HL-60 (cell line): ENCODE measurements around the gene SDHA.

Experiments
- GABPA ChIP-seq: IDR thresholded peaks from 2 replicates; pipeline ENCODE4 v1.6.1; 2012; ENCODE audit warnings: low read depth
- POLR2AphosphoS5 ChIP-seq: IDR thresholded peaks from 2 replicates; pipeline ENCODE4 v1.6.1; 2012; ENCODE audit warnings: low read depth
- TF ChIP-seq, protein P1 (sequence below): IDR thresholded peaks from one replicate; pipeline ENCODE4 v1.5.1; 2011; ENCODE audit warnings: low read length, control low read depth, inconsistent platforms; ENCODE audit not compliant: insufficient read depth
- TF ChIP-seq, protein P2 (sequence below): IDR thresholded peaks from 2 replicates; pipeline ENCODE4 v1.6.1; 2012; ENCODE audit warnings: low read depth; ENCODE audit not compliant: insufficient replicate concordance

DNA sequence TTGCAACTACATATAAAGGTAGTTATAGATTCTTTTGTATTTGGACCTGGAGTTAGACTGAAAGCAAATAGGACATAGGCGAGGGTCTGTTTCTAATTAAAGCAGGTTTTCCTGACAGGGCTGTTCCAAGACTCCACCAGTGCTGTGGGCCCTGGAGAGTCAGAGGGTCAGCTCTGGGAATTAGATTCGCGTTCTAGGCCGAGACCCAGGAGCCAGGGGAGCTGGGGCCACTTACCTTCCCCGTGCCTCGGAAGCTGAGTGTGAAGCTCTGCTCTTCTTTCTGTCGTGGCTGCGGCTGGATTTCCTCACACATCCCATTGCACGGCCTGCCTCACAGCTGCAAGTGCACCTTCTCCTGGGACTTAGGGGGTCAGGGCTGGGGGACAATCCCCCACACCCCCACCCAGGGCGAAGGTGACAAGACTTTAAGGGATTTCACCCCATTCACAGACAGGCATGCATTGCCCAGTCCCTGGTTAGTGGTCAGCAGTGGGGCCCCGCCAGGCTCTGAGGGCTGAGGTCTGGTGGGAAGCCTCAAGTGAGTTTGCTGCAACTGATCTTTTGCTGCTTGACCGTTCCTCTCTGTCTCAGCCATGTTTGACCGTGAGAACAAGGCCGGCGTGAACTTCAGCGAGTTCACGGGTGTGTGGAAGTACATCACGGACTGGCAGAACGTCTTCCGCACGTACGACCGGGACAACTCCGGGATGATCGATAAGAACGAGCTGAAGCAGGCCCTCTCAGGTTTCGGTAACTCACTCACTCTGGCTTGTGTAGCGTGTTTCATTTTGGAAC, 88.1 kb downstream of the SDHA start:
- TF ChIP-seq, protein P1, sequence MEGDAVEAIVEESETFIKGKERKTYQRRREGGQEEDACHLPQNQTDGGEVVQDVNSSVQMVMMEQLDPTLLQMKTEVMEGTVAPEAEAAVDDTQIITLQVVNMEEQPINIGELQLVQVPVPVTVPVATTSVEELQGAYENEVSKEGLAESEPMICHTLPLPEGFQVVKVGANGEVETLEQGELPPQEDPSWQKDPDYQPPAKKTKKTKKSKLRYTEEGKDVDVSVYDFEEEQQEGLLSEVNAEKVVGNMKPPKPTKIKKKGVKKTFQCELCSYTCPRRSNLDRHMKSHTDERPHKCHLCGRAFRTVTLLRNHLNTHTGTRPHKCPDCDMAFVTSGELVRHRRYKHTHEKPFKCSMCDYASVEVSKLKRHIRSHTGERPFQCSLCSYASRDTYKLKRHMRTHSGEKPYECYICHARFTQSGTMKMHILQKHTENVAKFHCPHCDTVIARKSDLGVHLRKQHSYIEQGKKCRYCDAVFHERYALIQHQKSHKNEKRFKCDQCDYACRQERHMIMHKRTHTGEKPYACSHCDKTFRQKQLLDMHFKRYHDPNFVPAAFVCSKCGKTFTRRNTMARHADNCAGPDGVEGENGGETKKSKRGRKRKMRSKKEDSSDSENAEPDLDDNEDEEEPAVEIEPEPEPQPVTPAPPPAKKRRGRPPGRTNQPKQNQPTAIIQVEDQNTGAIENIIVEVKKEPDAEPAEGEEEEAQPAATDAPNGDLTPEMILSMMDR: no peak
- TF ChIP-seq, protein P2, sequence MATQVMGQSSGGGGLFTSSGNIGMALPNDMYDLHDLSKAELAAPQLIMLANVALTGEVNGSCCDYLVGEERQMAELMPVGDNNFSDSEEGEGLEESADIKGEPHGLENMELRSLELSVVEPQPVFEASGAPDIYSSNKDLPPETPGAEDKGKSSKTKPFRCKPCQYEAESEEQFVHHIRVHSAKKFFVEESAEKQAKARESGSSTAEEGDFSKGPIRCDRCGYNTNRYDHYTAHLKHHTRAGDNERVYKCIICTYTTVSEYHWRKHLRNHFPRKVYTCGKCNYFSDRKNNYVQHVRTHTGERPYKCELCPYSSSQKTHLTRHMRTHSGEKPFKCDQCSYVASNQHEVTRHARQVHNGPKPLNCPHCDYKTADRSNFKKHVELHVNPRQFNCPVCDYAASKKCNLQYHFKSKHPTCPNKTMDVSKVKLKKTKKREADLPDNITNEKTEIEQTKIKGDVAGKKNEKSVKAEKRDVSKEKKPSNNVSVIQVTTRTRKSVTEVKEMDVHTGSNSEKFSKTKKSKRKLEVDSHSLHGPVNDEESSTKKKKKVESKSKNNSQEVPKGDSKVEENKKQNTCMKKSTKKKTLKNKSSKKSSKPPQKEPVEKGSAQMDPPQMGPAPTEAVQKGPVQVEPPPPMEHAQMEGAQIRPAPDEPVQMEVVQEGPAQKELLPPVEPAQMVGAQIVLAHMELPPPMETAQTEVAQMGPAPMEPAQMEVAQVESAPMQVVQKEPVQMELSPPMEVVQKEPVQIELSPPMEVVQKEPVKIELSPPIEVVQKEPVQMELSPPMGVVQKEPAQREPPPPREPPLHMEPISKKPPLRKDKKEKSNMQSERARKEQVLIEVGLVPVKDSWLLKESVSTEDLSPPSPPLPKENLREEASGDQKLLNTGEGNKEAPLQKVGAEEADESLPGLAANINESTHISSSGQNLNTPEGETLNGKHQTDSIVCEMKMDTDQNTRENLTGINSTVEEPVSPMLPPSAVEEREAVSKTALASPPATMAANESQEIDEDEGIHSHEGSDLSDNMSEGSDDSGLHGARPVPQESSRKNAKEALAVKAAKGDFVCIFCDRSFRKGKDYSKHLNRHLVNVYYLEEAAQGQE: no peak
- TF ChIP-seq POLR2AphosphoS5: no peak
- TF ChIP-seq GABPA: no peak
